A673 (cell line): ENCODE results near the gene STX8.

Experiments
- EZH2 ChIP-seq: fragments of 200-600 bp; sonication (generic); IDR thresholded peaks from 2 replicates; pipeline ENCODE4 v1.6.1; 2017; ENCODE audit warnings: borderline replicate concordance, low read depth, mild to moderate bottlenecking, mixed read lengths, antibody characterized with exemption, low read length; ENCODE audit not compliant: poor library complexity, severe bottlenecking
- TF ChIP-seq, protein P1 (sequence below): fragments of 300-800, 200-600 bp; sonication (generic); conservative IDR thresholded peaks from 2 replicates; pipeline ENCODE4 v1.5.1; 2017; ENCODE audit warnings: low read depth, mild to moderate bottlenecking, antibody characterized with exemption, low read length, moderate library complexity, mixed read lengths

GRCh38 chr17:9598661-9599060 is 23.0 kb upstream of the STX8 start:
- TF ChIP-seq, protein P1, sequence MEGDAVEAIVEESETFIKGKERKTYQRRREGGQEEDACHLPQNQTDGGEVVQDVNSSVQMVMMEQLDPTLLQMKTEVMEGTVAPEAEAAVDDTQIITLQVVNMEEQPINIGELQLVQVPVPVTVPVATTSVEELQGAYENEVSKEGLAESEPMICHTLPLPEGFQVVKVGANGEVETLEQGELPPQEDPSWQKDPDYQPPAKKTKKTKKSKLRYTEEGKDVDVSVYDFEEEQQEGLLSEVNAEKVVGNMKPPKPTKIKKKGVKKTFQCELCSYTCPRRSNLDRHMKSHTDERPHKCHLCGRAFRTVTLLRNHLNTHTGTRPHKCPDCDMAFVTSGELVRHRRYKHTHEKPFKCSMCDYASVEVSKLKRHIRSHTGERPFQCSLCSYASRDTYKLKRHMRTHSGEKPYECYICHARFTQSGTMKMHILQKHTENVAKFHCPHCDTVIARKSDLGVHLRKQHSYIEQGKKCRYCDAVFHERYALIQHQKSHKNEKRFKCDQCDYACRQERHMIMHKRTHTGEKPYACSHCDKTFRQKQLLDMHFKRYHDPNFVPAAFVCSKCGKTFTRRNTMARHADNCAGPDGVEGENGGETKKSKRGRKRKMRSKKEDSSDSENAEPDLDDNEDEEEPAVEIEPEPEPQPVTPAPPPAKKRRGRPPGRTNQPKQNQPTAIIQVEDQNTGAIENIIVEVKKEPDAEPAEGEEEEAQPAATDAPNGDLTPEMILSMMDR, result no peak
- TF ChIP-seq EZH2, result no peak
